IPS-20b (cell line): ENCODE data around the gene ZBTB24.
"Not testable (repeated sequence)": the region's sequence is repeated elsewhere in the genome, so short reads cannot be mapped to it uniquely, and the experiment has no call there.

Source experiments
- H3K27ac ChIP-seq: one replicate; pipeline ENCODE4 v1.5.1; 2013; ENCODE audit warnings: low read length
- H3K27me3 ChIP-seq: 2 replicates; pipeline ENCODE4 v1.6.1; 2013; ENCODE audit warnings: mild to moderate bottlenecking, low read length, inconsistent platforms; ENCODE audit not compliant: insufficient read depth
- H3K36me3 ChIP-seq: 2 replicates; pipeline ENCODE4 v1.6.1; 2013; ENCODE audit warnings: low read depth, mild to moderate bottlenecking, inconsistent platforms, low read length, moderate library complexity; ENCODE audit not compliant: insufficient read depth
- H3K4me1 ChIP-seq: 2 replicates; pipeline ENCODE4 v1.6.1; 2013; ENCODE audit warnings: mild to moderate bottlenecking, control low read depth, inconsistent platforms, low read length, moderate library complexity; ENCODE audit not compliant: insufficient read depth
- H3K4me3 ChIP-seq: 2 replicates; pipeline ENCODE4 v1.5.1; 2013; ENCODE audit warnings: mild to moderate bottlenecking, low read length, inconsistent platforms
- H3K9ac ChIP-seq: 2 replicates; pipeline ENCODE4 v1.6.1; 2013; ENCODE audit warnings: low read depth, mild to moderate bottlenecking, inconsistent platforms, low read length, moderate library complexity
- H3K9me3 ChIP-seq: 2 replicates; pipeline ENCODE4 v1.6.1; 2013; ENCODE audit warnings: mild to moderate bottlenecking, low read depth, low read length, inconsistent platforms; ENCODE audit not compliant: insufficient read depth

ZBTB24 gene

DNA sequence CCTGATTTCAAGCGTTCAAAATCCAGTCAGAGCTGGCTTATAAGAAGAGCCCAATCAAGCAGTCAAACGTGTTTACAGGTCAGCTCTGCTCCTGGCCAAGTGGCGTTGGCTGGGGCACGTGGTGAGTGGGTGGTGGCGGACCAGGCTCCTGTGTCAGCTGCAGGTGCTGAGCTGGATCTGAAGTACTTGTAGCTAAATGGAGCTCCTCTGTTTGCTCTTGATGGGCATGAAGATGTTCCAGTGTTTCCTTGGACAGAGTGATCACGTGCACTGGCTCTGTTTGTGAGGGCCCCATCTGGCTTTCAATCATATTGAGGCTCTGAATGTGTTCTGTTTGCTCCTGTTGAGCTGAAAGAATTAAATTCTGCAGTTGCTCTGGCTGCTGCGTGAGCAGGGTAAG lies 17.2 kb downstream of the ZBTB24 start:
- Histone ChIP-seq H3K9ac (no peak overlapping the region), H3K36me3 (peaks cover 99% of the 10 kb centered on the region), H3K27ac (no peak overlapping the region)

DNA sequence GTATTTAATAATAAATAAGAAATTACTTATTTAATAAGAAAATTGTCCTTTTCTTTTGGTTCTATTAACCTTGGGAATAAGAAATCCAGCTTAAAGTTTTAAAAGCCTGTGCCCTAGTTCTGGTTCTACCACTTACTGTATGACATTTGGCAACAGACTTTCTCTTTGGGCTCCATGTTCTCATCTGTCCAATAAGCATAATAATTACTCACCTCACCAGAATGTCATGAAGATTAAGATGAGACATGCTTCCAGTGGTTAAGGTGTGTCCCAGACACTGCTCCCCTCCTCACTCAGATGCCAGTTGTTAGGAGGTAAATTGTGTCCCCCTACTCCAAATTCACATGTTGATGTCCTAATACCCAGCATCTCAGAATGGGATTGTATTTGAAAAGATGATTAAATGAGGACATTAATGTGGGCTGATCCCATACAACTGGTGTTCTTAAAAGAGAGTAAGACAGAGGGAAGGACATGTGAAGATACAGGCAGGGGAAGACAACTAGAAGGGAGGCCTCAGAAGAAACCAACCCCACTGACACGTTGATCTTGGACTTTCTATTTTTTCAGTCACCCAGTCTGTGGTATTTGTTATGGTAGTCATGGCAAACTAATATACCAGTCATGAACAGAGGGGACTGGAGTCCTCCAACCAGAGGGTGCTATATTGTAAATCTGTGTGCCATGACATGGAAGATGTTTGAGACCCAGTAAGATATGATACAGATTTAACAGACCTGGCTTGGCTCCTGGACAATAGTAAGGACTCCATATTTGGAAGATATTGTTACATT lies 21.1 kb downstream of the ZBTB24 start:
- Histone ChIP-seq H3K27ac (no peak overlapping the region), H3K36me3 (peaks cover 63% of the 10 kb centered on the region), H3K4me1 (peaks cover 13% of the 10 kb centered on the region; the same call in 1 of the 2 replicates), H3K9ac (no peak overlapping the region), H3K9me3 (no peaks in the 10 kb centered on the region), H3K27me3 (peaks cover 3% of the 10 kb centered on the region; the same call in 1 of the 2 replicates), H3K4me3 (no peak overlapping the region)

More for the DNA sequence above, 17.2 kb downstream of the ZBTB24 start:
- Histone ChIP-seq H3K27me3 (no peaks in the 10 kb centered on the region), H3K4me3 (no peak overlapping the region), H3K4me1 (no peaks in the 10 kb centered on the region), H3K9me3 (no peaks in the 10 kb centered on the region)

- peaks cover 55% of the 10 kb centered on the region for H3K36me3 ChIP-seq
- H3K9me3 ChIP-seq, H3K27ac ChIP-seq, H3K4me3 ChIP-seq, H3K9ac ChIP-seq, H3K27me3 ChIP-seq: not testable (repeated sequence)
- H3K4me1 ChIP-seq = peaks cover 19% of the 10 kb centered on the region; the same call in 1 of the 2 replicates
Observed at GRCh38 chr6:109461205-109461604, 21.8 kb downstream of the ZBTB24 start.

DNA sequence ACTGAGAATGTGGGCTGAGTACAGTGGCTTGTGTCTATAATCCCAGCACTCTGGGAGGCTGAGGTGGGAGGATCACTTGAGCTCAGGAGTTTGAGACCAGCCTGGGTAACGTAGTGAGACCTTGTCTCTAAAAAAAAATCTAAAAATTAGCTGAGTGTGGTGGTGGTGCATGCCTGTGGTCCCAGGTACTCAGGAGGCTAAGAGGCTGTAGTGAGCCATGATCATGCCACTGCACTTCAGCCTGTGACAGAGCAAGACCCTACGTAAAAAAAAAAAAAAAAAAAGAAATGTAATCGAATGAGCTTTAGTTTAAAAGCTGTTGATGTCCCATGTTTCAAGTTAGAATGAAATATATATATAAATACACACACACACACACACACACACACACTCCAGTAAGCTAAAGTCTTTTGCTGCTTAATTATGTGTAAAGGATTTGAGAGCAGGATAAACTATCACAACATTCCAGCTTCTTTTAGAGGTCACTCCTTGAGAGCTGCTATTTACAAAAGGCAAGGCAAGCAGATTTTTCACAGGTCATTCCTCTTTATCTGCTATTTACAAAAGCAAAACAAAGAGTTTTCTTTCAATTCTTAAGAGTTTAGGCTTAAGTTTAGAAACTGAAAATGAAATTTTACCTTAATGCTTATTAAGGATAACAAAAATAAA lies 22.7 kb downstream of the ZBTB24 start:
- H3K36me3 ChIP-seq = peaks cover 46% of the 10 kb centered on the region
- H3K27me3 ChIP-seq = peaks cover 8% of the 10 kb centered on the region; the same call in 1 of the 2 replicates
- no peak overlapping the region for H3K9ac ChIP-seq
- no peak overlapping the region for H3K4me3 ChIP-seq
- peaks cover 19% of the 10 kb centered on the region; the same call in 1 of the 2 replicates for H3K4me1 ChIP-seq
- no peaks in the 10 kb centered on the region for H3K9me3 ChIP-seq
- H3K27ac ChIP-seq = no peak overlapping the region

GRCh38 chr6:109458774-109459531 lies 24.1 kb downstream of the ZBTB24 start:
- Histone ChIP-seq H3K4me3 (no peak overlapping the region), H3K27me3 (peaks cover 14% of the 10 kb centered on the region; the same call in 1 of the 2 replicates), H3K27ac (no peak overlapping the region), H3K9me3 (no peaks in the 10 kb centered on the region), H3K4me1 (peaks cover 26% of the 10 kb centered on the region; the same call in 1 of the 2 replicates), H3K9ac (no peak overlapping the region), H3K36me3 (peaks cover 33% of the 10 kb centered on the region)

- Histone ChIP-seq H3K27ac (no peak overlapping the region), H3K27me3 (peaks cover 14% of the 10 kb centered on the region; the same call in 1 of the 2 replicates), H3K9ac (no peak overlapping the region), H3K4me1 (peaks cover 27% of the 10 kb centered on the region; the same call in 1 of the 2 replicates), H3K9me3 (no peaks in the 10 kb centered on the region), H3K4me3 (no peak overlapping the region; the same call in 1 of the 2 replicates), H3K36me3 (peaks cover 30% of the 10 kb centered on the region)
Observed at GRCh38 chr6:109457562-109457996, 25.4 kb downstream of the ZBTB24 start.

DNA sequence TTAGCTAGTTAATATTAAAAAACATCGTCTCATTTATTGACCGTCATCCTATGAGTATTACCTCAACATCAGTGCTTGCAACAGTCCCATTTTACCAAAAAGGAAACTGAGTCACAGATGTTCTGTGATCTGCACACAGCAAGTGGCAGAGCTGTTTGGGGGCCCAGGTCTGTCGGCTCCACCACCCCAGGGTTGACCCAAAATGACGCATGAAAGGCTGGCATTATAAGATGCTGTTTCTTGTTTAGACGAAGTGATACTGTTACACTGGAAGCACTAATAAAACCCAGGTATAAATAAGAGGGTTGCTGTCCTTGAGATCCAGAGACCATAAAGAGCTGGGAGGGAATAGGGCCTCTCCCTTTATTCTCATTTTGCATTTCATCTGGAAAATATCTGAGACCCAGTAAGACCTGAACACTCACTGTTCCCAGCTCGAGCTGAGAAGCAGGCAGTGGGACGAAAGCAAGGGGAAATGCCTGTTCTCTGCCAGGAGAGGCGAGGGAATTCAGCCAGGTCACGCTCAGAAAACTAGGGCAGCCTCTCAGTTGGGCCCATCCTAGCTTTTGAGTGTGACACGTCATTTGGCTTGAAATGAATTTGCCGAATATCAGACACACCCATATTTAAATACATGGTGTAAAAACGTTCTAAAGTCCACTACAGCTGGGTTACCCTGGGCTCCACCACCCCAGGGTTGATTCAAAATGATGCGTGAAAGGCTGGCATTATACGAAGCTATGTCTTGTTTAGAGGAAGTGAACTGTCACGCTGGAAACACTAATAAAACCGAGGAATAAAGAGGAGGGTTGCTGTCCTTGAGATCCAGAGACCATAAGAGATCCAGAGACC lies 26.1 kb downstream of the ZBTB24 start:
- H3K9ac ChIP-seq = peak overlapping the region; percentile 20; the same call in 1 of the 2 replicates
- H3K27me3 ChIP-seq = peaks cover 14% of the 10 kb centered on the region; the same call in 1 of the 2 replicates
- no peaks in the 10 kb centered on the region for H3K9me3 ChIP-seq
- H3K4me3 ChIP-seq = peak overlapping the region; percentile 89
- no peak overlapping the region for H3K27ac ChIP-seq
- peaks cover 30% of the 10 kb centered on the region for H3K36me3 ChIP-seq
- peaks cover 27% of the 10 kb centered on the region; the same call in 1 of the 2 replicates for H3K4me1 ChIP-seq

- Histone ChIP-seq H3K4me1 (peaks cover 27% of the 10 kb centered on the region; the same call in 1 of the 2 replicates), H3K9ac (peak overlapping the region; percentile 20; the same call in 1 of the 2 replicates), H3K9me3 (no peaks in the 10 kb centered on the region), H3K27me3 (peaks cover 14% of the 10 kb centered on the region; the same call in 1 of the 2 replicates), H3K4me3 (peak overlapping the region; percentile 89), H3K36me3 (peaks cover 29% of the 10 kb centered on the region), H3K27ac (no peak overlapping the region)
Observed at GRCh38 chr6:109456111-109456583, 26.9 kb downstream of the ZBTB24 start.

GRCh38 chr6:109455437-109456110 lies 27.4 kb downstream of the ZBTB24 start, which contains the start of gene MICAL1:
TSS of gene MICAL1 (minus strand) at chr6:109455772. CDS start at chr6:109454196, 1,576 bp downstream.
- Histone ChIP-seq H3K27me3 (peaks cover 14% of the 10 kb centered on the region; the same call in 1 of the 2 replicates), H3K4me3 (peak within 1 kb of the TSS; percentile 89), H3K9me3 (no peaks in the 10 kb centered on the region), H3K4me1 (peaks cover 27% of the 10 kb centered on the region; the same call in 1 of the 2 replicates), H3K27ac (no peak within 1 kb of the TSS), H3K9ac (peak within 1 kb of the TSS; percentile 76; the same call in 1 of the 2 replicates), H3K36me3 (peaks cover 27% of the 10 kb centered on the region)
